ENCODE data around the gene FGF16.
"Not testable (repeated sequence)": the region's sequence is repeated elsewhere in the genome, so short reads cannot be mapped to it uniquely, and the experiment has no call there.

Gene FGF16

GRCh38 chrX:77447653-77448569 lies 722 bp downstream of the FGF16 start:
- DNase-seq (ENCODE audit: low read depth, low spot score), result no peak

GRCh38 chrX:77450415-77450814 lies 3.2 kb downstream of the FGF16 start:
- no peak for DNase-seq (ENCODE audit: low read depth, low spot score)

GRCh38 chrX:77450996-77451395 lies 3.8 kb downstream of the FGF16 start:
- DNase-seq (ENCODE audit: low read depth, low spot score), result no peak

DNA sequence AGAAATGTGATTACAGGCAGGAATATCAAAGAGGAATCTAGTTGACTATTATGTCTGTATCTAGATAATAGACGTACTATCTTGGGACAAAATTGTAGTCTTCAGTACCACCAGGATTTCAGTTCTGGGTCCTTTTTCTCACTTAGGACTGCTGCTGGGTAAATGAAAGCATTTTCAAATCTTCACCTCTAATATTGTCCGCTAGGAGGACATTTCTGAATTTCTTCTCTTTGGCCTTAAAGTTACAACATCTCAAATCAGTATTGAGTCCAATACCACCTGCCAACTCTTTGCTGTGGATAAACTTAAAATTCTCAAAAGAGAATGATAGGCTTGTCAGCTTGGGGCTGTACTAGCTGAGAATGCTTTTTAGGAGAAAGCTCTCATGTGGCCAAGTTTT lies 6.0 kb downstream of the FGF16 start:
- DNase-seq (ENCODE audit: low read depth, low spot score), result no peak

DNA sequence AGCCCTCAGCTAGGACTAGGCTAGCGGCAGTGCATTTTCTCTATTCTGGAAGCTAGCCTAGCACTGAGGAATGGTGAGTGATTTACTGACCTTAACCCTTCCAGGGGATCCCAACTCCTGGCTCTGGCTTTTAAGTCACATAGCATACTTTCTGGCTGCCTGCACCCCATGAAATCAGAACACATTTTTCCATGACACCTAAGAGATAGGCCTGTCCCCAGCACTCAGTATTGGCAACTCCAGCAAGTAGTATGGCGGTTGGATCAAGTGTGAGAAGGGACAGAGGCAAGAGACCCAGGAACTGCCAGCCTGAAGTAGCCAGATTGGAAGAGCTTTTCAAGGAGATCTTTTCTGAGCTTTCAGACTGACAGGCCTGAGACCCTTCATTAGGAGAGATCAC lies 8.2 kb downstream of the FGF16 start:
- no peak for DNase-seq (ENCODE audit: low read depth, low spot score)

GRCh38 chrX:77484045-77484444 lies 36.9 kb downstream of the FGF16 start:
- no peak for DNase-seq (ENCODE audit: low read depth, low spot score)

DNA sequence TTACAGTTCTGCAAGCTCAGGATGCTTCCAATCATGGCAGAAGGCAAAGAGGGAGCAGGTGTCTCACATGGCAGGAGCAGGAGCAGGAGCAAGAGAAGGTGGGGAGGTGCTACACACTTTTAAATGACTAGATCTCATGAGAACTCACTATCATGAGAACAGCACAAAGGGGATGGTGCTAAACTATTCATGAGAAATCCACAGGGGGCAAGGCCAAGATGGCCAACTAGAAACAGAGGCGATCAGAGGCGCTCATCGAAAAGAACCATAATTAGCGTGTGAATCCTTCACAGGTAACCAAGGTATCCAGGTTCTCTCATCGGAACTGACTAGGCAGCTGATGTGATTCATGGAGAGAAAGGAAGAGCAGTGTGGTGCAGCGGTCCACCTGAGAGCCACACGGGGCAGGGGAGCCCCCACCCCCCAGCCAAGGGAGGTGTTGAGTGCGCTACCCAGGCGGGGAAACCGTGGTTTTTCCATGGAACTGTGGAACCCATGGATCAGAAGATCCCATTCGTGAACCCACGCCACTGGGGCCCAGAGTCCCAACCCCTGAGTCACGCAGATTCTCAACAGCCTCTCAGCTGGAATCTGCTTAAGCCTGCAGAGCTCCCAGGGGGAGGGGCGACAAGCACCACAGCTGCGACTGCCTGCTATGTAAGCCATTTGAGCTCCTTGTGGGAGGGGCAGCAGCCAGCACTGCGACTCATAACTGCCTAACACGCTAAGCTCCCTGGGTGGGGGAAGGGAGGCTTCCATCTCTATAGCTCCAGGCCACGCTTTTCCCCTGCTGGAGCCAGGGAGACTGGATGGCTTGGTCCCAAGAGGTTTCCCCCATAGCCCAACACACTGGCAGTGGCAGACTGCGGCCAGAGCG lies 46.7 kb downstream of the FGF16 start:
- DNase-seq (ENCODE audit: low read depth, low spot score), result peak; percentile 20

DNA sequence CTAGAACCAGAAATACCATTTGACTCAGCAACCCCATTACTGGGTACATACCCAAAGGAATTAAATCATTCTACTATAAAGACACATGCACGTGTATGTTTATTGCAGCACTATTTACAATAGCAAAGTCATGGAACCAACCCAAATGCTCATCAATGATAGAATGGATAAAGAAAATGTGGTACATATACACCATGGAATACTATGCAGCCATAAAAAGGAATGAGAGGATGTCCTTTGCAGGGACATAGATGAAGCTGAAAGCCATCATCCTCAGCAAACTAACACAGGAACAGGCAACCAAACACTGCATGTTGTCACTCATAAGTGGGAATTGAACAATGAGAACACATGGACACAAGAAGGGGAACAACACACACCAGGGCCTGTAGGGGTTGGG lies 53.0 kb downstream of the FGF16 start:
- DNase-seq (ENCODE audit: low read depth, low spot score), result not testable (repeated sequence)

DNA sequence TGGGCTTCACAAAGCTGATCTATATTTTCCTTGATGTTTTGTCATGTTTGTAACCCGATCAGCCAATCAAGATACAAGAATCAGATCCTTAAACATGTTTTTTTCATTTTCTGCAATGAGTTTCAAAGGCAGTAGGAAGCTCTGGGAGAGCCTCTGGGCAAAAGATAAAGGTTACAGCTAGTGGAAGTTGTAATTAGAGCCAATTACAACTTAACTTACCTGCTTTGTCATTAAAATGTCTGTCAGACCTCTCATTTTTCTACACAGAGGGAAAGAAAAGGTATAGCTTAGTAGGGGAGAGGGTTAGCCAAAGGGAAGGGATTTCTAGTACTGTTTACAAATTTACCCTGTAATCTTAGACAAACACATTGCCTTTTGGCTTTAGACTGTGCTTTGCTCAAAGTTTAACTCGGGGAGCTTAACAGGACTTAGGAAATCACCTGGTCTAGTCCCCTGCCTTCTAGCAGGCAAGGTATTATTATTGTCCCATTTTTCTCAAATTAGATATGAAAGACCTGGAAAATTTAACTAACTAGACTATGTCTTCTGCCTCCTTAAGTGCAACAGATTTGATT lies 55.8 kb downstream of the FGF16 start:
- no peak for DNase-seq (ENCODE audit: low read depth, low spot score)

DNA sequence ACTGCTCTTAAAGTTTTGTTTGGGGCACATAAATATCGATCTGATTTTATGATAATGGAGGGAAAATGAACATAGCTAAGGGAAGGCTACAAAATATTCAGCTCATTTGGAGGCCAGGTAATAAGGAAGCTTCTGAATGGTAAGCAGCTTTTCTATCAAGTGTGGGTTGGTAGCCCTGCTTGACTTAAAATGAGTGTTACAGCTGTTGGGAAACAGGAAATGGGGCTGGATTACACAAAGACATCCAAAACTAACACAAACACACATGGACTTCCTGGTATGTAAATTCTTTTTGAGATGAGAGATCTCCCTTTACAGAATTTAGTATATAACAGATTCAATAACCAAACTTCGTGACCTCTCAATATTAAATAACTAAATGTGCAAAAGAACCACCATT lies 58.0 kb downstream of the FGF16 start:
- DNase-seq (ENCODE audit: low read depth, low spot score), result no peak
